NCI-H2081 treated with DMSO at 0.1 percent for 48 hours (cell line): ENCODE data around the gene NUTM2G.
"Not testable (repeated sequence)": the region's sequence is repeated elsewhere in the genome, so short reads cannot be mapped to it uniquely, and the experiment has no call there.

ENCODE experiments used
- DNase-seq: peaks from one replicate; lab custom pipeline; 2025; lab: John Stamatoyannopoulos, UW

NUTM2G gene, protein sequence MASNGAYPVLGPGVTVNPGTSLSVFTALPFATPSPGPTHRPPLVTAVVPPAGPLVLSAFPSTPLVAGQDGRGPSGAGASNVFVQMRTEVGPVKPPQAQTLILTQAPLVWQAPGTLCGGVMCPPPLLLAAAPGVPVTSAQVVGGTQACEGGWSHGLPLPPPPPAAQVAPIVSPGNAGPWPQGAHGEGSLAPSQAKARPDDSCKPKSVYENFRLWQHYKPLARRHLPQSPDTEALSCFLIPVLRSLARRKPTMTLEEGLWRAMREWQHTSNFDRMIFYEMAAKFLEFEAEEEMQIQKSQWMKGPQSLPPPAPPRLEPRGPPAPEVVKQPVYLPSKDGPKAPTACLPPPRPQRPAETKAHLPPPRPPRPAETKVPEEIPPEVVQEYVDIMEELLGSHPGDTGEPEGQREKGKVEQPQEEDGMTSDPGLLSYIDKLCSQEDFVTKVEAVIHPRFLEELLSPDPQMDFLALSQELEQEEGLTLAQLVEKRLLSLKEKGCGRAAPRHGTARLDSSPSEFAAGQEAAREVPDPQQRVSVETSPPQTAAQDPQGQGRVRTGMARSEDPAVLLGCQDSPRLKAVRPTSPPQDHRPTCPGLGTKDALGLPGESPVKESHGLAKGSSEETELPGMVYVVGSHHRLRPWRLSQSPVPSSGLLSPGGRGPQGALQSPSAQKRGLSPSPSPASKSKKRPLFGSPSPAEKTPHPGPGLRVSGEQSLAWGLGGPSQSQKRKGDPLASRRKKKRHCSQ

DNA sequence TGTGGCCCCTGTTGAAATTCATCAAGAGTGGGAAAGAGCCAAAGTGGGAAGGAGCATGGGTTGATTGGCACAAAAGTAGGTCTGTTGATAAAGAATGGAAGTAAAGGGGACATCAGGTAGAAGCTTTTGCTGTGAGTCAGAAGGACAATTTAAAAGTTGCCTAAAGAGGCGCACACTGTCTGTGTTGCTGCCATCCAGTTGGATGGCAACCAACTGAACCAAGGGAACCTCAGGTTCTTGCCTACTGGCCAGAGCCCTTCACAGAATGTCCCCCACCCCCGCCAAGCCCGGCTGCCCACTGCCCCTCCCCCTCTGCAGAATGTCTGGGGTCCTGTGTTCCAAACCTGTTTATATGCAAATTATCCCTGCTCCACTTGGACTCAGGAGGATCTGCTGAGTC, at the start of gene NUTM2G:
Gene NUTM2G, plus strand, starts transcription at position 301 of the 400 bp plus-strand sequence. CDS start 182 bp downstream, outside the sequence.
- DNase-seq = not testable (repeated sequence)

DNA sequence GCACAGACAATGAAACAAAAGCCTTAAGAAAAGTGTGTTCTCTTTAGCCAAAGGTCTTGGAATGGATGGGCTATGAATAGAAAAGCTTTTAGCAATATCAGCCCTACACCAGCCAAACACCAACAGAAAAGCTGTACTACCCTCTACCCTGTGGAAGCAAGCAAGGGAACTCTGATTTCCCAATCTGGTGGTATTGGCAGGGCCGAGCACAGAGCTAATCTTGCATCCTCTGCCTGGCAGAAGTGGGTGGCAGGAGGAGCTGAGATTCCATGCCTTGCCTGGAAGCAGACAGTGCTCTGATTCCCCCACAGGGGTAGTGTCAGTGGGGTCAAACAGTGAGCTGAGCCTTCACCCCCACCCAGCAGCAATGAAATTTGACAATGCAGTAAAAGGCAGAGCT, 44.7 kb upstream of the NUTM2G start:
- DNase-seq = no peak

DNA sequence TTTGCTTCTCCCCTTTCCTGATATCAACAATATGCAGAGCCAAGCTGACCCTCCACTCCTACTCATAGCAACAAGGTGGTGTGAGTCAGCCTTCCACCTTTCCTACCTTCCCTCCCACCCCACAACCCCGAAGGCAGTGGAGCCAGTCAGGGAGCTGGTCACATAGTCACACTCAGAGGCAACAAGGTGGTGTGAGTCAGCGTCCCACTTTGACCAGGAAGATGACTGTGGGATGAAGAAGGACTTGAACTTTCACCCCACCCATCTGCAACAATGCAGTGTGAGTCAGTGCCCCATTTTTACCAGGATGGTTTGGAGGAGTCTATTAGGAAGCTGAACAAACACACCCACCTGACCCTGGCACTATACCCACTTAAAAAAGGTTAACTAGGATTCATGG, 44.2 kb upstream of the NUTM2G start:
- no peak for DNase-seq

DNA sequence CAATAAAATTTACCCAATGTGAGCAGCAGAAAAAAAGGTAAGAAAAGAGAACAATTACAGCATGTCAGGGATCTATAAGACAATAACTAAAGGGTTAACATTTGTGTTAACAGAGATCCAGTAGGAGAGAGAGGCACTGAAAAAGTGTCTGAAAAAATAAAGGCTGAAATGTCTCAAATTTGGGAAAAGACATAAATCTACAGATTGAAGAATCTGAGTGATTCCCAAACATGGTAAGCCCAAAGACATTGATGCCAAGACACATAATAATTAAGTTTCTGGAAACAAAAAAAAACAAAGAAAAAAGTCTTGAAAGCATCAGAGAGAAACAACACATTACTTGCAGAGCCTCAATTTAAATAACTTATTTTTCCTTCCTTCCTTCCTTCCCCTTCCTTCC, 43.2 kb upstream of the NUTM2G start:
- DNase-seq = no peak

DNA sequence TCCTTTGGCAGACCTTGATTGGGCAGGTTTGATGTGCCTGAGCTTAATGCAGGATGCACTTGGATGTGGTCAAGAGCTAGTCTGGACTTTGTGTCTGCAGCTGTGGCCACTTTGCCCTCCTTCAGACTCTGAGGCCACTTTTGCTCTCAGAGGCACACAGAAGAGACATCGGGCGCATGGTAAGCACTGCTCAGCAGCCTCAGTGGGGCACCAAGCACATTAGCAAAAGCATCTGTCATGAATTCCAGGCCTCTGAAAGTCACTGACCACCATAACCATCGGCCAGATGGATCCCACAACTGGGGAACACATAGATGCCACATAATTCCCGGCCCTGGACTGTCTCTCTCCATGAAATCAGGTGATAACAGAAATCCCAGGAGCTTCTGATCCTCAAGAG, 40.1 kb upstream of the NUTM2G start:
- DNase-seq = no peak

DNA sequence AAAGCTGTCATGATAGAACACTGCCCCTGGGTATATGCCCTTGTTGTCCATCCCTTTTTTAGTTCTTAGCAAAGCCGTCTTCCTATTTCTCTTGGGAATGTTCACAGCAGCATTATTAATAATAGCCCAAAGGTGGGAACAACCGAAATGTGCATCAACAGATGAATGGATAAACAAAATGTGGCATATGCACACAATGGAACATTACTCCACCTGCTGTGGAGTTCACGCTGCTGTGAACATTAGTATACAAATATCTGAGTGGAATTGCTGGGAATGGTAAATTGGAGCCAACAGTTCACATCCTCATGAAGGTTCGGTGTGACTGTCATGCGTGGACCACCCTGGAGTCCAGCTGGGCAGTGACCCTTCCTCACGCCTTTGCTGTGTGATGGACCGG, 36.5 kb upstream of the NUTM2G start:
- no peak for DNase-seq

DNA sequence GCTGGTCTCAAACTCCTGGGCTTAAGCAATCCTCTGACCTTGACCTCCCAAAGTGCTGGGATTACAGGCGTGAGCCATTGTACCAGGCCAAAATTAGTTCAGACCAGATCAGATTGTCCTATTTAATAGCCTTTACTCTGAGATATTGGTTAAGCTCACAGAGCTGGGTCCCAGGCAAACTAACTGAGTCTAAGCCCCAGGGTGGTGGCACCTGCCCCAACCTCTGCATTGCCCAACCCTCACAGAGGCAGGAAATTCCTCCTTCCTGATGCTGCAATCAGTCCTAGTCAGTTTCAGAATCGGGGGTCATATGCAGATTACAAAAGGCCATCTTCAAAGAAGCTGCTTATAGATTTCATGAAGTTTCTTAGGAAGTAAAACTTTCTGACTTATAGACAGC, 28.6 kb upstream of the NUTM2G start:
- not testable (repeated sequence) for DNase-seq

DNA sequence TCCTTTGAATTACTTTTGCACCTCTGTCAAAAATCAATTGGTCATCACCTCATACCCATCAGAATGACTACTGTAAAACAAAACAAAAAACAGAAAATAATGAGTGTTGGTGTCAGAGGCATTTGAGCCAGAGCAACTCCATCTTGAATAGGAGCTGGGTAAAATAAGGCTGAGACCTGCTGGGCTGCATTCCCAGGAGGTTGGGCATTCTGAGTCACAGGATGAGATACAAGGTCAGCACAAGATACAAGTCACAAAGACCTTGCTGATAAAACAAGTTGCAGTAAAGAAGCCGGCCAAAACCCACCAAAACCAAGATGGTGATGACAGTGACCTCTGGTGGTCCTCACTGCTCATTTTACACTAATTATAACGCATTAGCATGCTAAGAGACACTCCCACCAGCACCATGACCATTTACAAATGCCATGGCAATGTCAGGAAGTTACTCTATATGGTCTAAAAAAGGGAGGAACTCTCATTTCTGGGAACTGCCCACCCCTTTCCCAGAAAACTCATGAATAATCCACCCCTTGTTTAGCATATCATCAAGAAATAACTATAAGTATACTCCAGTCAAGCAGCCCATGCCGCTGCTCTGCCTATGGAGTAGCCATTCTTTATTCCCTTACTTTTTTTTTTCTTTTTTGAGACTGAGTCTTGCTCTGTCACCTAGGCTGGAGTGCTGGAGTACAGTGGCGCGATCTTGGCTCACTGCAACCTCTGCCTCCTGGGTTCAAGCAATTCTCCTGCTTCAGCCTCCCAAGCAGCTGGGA, 23.5 kb upstream of the NUTM2G start:
- not testable (repeated sequence) for DNase-seq

DNA sequence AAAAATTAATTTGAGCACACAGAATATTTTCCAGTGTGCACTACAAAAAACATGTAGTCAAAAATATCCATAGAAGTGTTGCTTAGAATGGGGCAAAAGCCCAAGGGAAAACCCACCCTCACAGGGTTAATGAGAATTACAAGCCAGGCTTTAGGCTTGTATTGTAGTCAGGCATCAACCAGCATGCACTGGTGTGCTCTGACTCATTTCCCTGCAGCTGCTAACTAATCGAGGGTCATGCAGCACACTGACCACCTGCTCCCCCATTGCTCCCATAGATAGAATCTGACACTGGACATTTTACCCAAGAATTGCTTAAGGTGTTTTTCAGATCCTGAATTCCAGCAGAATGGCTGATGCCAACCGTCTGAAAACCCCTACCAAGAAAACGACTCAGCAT, 20.2 kb upstream of the NUTM2G start:
- not testable (repeated sequence) for DNase-seq

DNA sequence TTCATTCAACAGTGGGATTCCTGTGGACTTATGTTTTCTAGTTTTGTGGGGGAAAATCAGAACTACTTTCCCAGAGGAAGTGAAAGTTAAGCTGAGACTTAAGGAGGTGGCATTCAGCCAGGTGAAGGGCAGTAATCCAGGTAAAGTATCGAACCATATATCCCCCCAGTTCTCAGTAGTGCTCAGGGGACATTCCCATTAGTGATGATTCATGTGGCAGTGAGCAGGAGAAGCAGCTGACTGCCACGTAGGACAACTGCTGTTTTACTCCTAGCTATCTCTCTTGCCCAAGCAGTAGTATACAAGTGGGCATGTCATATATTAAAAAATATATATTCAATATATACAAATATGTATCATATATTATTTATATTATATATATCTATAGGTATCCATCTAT, 13.1 kb upstream of the NUTM2G start:
- DNase-seq = not testable (repeated sequence)

DNA sequence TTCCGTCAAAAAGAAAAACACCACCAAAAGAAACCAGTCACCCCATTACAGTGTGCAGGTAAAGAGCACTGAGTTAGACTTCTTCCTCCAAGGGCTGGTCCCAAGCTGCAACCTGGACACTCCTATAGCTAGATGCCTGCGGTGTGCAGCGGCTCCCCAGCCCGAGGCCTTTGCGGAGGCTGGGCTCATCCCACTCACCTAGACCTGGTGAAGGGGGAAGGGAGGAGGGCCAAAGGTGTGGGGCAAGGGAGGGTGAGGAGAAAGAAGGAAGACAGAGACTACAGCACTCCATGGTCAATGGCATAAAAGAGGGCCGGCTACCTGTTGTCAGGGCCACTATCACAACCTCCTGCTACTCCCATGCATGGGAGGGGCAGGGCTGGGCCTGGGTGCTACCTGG, 12.1 kb upstream of the NUTM2G start:
- not testable (repeated sequence) for DNase-seq

DNA sequence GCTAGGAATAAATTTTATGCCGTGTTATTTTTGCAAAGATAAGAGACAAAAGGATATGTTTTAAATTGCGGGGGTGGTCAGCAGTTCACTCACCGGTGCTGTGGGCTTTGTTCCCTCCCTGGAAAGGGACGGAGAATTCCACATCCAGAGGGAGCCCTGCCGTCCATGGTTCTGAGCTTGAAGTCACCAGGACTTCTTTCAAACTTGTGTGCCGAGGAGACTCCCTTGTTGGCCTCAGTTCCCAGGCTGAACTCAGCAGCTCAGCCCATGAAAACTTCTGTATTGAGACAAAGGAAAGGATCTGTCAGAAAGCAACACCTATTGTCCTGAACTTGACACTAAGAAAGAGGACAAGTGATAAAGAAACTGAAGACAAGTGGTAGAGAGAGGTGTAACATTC, 10.1 kb upstream of the NUTM2G start:
- DNase-seq = not testable (repeated sequence)

DNA sequence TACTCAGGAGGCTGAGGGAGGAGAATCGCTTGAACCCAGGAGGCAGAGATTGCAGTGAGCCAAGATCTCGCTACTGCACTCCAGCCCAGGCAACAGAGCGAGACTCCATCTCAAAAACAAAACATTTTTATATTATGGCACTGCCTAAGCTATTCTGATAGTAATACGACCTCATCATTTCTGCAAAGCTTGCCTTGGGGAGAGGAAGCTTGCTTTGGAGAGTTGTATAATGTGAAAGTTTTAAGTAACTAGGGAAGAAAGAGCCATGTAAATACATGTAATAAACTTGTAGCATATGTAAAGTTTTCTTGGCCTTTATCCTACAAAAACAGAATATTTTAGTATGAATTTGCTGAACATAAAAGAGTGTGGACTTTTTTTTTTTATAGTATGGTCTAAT, 7.8 kb upstream of the NUTM2G start:
- not testable (repeated sequence) for DNase-seq

DNA sequence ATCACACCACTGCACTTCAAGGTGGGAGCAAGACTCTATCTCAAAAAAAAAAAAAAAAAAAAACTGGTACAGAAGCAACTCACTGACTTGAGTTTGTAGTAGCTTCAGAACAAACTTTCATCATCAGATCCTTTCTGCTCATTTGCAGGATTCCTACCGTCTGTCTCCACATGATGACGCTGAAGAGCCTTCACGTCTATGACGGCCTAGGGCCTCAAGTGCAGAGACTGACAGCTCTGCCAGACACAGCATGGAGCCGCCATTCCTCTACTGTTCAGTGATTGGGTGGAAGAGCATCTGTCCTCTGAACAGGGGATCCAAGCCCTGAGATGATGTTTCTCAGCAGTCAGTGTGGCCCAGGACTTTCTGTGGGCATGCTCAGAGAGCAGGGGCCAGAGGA, 3.1 kb upstream of the NUTM2G start:
- not testable (repeated sequence) for DNase-seq

DNA sequence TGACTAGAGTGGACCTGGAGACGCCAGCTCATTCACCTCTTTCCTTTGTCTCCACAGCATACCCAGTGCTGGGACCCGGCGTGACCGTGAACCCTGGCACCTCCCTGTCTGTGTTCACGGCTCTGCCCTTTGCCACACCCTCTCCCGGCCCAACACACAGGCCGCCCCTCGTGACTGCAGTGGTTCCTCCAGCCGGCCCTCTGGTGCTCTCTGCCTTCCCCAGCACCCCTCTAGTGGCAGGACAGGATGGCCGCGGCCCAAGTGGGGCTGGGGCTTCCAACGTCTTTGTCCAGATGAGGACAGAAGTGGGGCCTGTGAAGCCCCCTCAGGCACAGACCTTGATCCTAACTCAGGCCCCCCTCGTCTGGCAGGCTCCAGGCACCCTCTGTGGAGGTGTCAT, 3.0 kb downstream of the NUTM2G start:
- not testable (repeated sequence) for DNase-seq

DNA sequence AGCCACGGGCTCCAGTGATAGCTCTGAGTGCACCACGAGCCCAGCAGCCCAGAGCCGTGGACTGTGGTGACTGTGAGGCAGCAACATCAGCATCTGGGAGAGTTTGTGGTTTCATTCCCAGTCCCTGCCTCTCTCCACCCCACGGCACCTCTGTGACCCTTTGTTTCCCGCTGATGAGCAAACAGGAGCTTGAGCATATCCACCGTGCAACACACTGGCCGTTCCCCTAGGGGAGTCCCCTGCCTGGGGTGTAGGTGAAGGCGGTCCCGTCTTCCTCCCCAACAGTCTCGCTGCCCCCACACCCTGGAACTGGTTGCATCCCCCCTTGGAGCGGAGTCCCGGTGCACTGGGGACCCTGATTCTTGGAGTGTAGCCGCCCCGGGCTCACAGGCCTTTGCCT, 5.5 kb downstream of the NUTM2G start:
- not testable (repeated sequence) for DNase-seq

DNA sequence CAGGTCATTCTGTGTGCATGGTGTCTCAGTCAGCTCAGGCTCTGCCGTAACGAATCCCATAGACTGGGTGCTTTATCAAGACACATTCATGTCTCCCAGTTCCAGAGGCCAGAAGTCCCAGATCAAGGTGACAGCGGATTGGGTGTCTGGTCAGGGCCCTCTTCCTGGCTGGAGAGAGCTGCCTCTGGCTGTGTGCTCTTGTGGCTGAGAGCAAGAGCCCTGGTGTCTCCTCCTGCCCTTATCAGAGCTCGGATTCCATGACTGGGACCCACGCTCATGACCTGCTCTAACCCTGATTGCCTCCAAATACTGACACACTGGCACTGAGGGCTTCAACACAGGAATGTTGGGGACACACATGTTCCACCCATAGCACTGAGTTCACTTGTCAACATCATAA, 6.1 kb downstream of the NUTM2G start:
- not testable (repeated sequence) for DNase-seq

DNA sequence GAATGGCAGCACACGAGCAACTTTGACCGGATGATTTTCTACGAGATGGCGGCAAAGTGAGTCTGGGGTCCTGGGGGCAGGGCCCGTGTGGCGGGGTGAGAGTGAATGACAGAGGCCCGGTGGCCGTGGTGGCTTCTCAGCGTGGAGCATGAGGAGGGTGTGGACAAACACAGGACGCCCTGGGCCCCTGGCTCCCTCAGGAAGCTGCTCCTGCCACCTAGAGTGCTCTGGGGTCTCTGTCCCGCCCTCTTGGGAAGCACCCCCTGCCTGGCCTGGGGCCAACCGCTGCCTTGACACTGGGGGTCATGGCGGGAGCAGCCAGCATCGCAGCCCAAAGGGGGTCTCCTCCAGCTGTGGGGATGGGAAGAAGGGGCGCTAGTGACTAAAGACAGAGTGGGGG, 6.8 kb downstream of the NUTM2G start:
- not testable (repeated sequence) for DNase-seq

DNA sequence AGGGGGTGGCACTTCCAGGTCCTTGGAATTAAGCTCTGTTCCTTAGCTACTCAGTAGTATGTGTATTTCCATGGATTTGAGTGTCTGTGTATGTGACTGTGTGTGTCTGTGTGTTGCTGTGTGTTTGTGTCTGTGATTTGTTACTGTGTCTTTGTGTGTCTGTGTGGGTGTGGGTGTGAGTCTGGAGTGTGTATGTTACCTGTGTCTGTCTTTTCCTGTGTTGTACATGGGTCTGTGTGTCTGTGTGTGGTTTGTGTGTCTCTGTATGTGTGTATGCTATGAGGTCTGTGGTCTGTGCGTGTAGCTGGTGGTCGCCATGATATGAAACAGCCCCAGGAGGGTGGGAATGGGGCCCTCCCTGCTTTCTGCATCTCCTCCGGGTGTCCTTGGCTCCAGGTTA, 8.8 kb downstream of the NUTM2G start:
- DNase-seq = not testable (repeated sequence)

DNA sequence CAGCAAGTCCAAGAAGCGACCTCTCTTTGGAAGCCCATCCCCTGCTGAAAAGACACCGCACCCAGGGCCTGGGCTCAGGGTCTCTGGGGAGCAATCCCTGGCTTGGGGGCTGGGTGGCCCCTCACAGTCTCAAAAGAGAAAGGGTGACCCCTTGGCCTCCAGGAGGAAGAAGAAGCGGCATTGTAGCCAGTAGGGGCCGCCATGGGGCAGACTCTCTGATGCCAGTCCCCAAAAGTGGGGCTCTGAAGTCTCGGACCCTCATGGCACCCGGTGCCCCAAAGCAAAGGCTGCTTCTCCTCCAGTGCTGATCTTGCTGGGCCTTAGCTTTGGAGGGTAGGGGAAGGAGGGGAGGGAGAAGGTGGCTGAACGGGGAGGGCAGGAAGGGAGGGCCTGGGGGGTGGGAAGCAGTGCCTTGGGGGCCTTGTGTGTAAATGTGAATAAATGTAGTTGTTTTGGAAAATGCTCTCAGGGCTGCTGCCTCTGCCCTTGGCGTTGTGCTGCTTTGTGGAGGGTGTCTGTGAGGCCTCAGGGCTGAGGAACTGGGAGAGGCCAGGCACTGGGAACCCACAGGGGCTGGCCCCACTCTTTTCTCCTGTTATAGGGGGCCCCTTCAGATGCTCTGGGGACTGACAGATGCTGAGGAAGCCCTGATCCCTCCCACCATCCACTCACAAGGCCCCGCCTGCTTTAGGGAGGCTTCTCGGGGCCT, 10.5 kb downstream of the NUTM2G start:
- not testable (repeated sequence) for DNase-seq

DNA sequence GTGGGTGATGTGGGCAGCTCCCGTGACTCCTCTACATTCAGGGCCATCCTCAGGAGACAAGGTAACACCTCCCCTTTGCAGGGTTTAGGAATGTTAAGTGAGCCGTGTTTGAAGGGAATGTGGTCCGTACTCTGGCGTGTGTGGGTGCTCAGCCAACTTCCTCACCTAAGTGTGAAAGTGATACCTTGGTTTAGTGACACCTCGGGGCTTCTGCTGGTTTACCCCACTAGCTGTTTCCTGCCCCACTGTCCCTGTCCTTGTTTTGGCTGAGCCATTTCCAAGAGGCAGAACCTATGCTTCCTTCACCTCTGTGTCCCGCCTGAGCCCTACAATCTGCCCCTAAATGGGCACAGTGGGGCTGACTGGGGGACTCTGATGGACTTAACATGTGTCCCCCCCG, 12.3 kb downstream of the NUTM2G start:
- not testable (repeated sequence) for DNase-seq

DNA sequence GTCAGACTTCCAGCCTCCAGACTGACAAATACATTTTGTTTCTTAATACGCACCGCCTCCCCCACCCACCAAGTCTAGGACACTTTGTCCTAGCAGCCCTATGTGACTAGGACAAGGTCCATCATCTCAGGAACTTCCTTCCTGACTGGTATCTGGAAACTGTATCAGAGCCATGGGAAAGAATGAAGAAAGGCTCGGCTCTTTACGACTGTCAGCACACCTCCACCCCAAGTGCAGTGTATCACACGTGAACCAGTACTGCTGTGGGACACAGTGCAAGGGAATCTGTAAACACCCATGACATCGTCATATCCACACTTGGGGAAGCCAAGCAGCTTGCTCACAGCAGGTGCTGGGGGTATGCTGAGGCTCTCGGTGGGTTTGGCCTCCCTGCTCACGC, 13.0 kb downstream of the NUTM2G start:
- DNase-seq = not testable (repeated sequence)
